GM12878 (cell line): ENCODE results near the gene FGF2. TPM values are rescaled to one million over a fixed set of nuclear protein-coding genes. Genes with fewer than 3 reads are reported as not detected.

Source experiments
- ATAC-seq: fragments of 200-7000 bp; cut with Tn5 transposase; 3 replicates; pipeline ENCODE4 v1.9.1; 2020; ENCODE audit warnings: mild to moderate bottlenecking, moderate library complexity
- BruUV-seq: library from RNA; stranded (reverse); fragments of 400-500 nt; replicated peaks from 2 replicates; lab custom pipeline; 2021; lab: Mats Ljungman, UMichigan
- CTCF ChIA-PET: fragments of 300-600 bp; sonication (Branson Sonifier 250); formaldehyde crosslinking; extraction: SDS; loops from one replicate; lab custom pipeline; 2021; ENCODE audit warnings: inconsistent platforms; lab: Yijun Ruan, JAX
- POLR2A ChIA-PET: fragments of 350-600 bp; formaldehyde crosslinking; extraction: SDS; loops from one replicate; lab custom pipeline; 2021; ENCODE audit warnings: inconsistent platforms; lab: Charles Lee
- RAD21 ChIA-PET: fragments of 300-600 bp; sonication (Branson Sonifier 250); formaldehyde crosslinking; loops from one replicate; lab custom pipeline; 2023; ENCODE audit warnings: antibody characterized with exemption; ENCODE audit not compliant: unreplicated experiment; lab: Charles Lee
- SMC1A ChIA-PET: fragments of 300-600 bp; sonication (Branson Sonifier 250); formaldehyde crosslinking; loops from one replicate; lab custom pipeline; 2023; ENCODE audit not compliant: unreplicated experiment, uncharacterized antibody; lab: Charles Lee
- DNase-seq: peaks from one replicate; pipeline ENCODE4 v3.0.0-alpha.2; 2011; ENCODE audit warnings: low read depth, low spot score
- FAIRE-seq: peaks from 3 replicates; lab custom pipeline; 2011; peaks lifted over from hg19 to GRCh38; lab: Jason Lieb, UNC
- H2AFZ ChIP-seq: 2 replicates; pipeline ENCODE4 v1.6.0; 2011; ENCODE audit warnings: low read depth, low read length, control low read depth; ENCODE audit not compliant: control insufficient read depth
- H3K27ac ChIP-seq: 2 replicates; pipeline ENCODE4 v1.5.1; 2011; ENCODE audit warnings: control low read depth; ENCODE audit not compliant: control insufficient read depth, insufficient read depth
- H3K27me3 ChIP-seq, 2 experiments: replicated peaks in 1 of 2; 2 replicates each; pipeline versions ENCODE4 v1.6.0 to v1.6.1; 2011; ENCODE audit warnings: low read length in 1 of 2; ENCODE audit not compliant: control insufficient read depth in 2 of 2, insufficient read depth in 2 of 2
- H3K36me3 ChIP-seq, 2 experiments: 2 replicates each; pipeline ENCODE4 v1.5.1; 2011; ENCODE audit warnings: low read length in 1 of 2; ENCODE audit not compliant: control insufficient read depth in 2 of 2, insufficient read depth in 2 of 2
- H3K4me1 ChIP-seq: 2 replicates; pipeline ENCODE4 v1.6.1; 2011; ENCODE audit warnings: mild to moderate bottlenecking, low read length, moderate library complexity, mixed read lengths; ENCODE audit not compliant: control insufficient read depth, insufficient read depth
- H3K4me2 ChIP-seq: 2 replicates; pipeline ENCODE4 v1.6.0; 2011; ENCODE audit warnings: control low read depth; ENCODE audit not compliant: control insufficient read depth, insufficient read depth
- H3K4me3 ChIP-seq: fragments of 200-600 bp; sonication (generic); 2 replicates; pipeline ENCODE4 v1.5.1; 2016
- H3K79me2 ChIP-seq: 2 replicates; pipeline ENCODE4 v1.6.0; 2011; ENCODE audit warnings: low read length; ENCODE audit not compliant: control insufficient read depth, insufficient read depth
- H3K9ac ChIP-seq: 2 replicates; pipeline ENCODE4 v1.8.0; 2011; ENCODE audit warnings: low read length, control low read depth, mixed read lengths; ENCODE audit not compliant: control insufficient read depth, insufficient read depth
- H3K9me3 ChIP-seq: replicated peaks from 3 replicates; pipeline ENCODE4 v1.5.1; 2011; ENCODE audit warnings: mild to moderate bottlenecking, low read length; ENCODE audit not compliant: control insufficient read depth, insufficient read depth
- H4K20me1 ChIP-seq: 2 replicates; pipeline ENCODE4 v1.6.0; 2011; ENCODE audit not compliant: control insufficient read depth, insufficient read depth
- BMI1 ChIP-seq: fragments of 450-650 bp; IDR thresholded peaks from 2 replicates; pipeline ENCODE4 v1.6.1; 2016; ENCODE audit warnings: mild to moderate bottlenecking, moderate library complexity, borderline replicate concordance
- CBX5 ChIP-seq: sonication (generic); IDR thresholded peaks from 2 replicates; pipeline ENCODE4 v1.6.1; 2016; ENCODE audit warnings: low read depth, moderate library complexity, mild to moderate bottlenecking, inconsistent platforms
- IRF4 ChIP-seq: IDR thresholded peaks from 2 replicates; pipeline ENCODE4 v1.6.1; 2011; ENCODE audit warnings: low read depth, low read length
- MYC ChIP-seq: IDR thresholded peaks from 2 replicates; pipeline ENCODE4 v1.6.1; 2011; ENCODE audit warnings: mild to moderate bottlenecking, low read length, moderate library complexity, inconsistent platforms; ENCODE audit not compliant: insufficient read depth, insufficient replicate concordance, insufficient read length, severe bottlenecking
- PML ChIP-seq: IDR thresholded peaks from 2 replicates; pipeline ENCODE4 v1.6.1; 2012; ENCODE audit warnings: low read length, inconsistent platforms
- SIX5 ChIP-seq: IDR thresholded peaks from 2 replicates; pipeline ENCODE4 v1.6.1; 2011; ENCODE audit warnings: mild to moderate bottlenecking, low read depth, low read length, moderate library complexity; ENCODE audit not compliant: severe bottlenecking
- SPI1 ChIP-seq: IDR thresholded peaks from 2 replicates; pipeline ENCODE4 v1.6.1; 2011; ENCODE audit warnings: low read depth, mild to moderate bottlenecking, low read length, moderate library complexity, borderline replicate concordance; ENCODE audit not compliant: insufficient read depth
- SREBF1 ChIP-seq: IDR thresholded peaks from 2 replicates; pipeline ENCODE4 v1.6.1; 2012; ENCODE audit warnings: mild to moderate bottlenecking, low read length
- SREBF2 ChIP-seq: IDR thresholded peaks from 2 replicates; pipeline ENCODE4 v1.6.1; 2012; ENCODE audit warnings: mild to moderate bottlenecking, low read length
- TAF1 ChIP-seq: IDR thresholded peaks from 2 replicates; pipeline ENCODE4 v1.6.1; 2011; ENCODE audit warnings: mild to moderate bottlenecking, low read depth, low read length, borderline replicate concordance
- TCF7 ChIP-seq: IDR thresholded peaks from 2 replicates; pipeline ENCODE4 v1.6.1; 2014; ENCODE audit warnings: antibody characterized with exemption, borderline replicate concordance
- ZBED1 ChIP-seq: IDR thresholded peaks from 2 replicates; pipeline ENCODE4 v1.6.1; 2016; ENCODE audit warnings: borderline replicate concordance
- ZSCAN29 ChIP-seq: fragments of 450-650 bp; IDR thresholded peaks from 2 replicates; pipeline ENCODE4 v1.6.1; 2017; ENCODE audit warnings: mild to moderate bottlenecking, moderate library complexity
- WGBS: methylation state at CpG from one replicate; pipeline ENCODE4 v1.1.6; 2016; ENCODE audit warnings: low lambda C conversion rate; ENCODE audit not compliant: insufficient replicate concordance, insufficient coverage; ENCODE audit errors: missing lambda C conversion rate; 5-methylcytosine and 5-hydroxymethylcytosine counted together
- in situ Hi-C: fragments of 300-500 bp; cut with MboI; formaldehyde crosslinking; loops from 9 replicates; pipeline ENCODE4 v1.14.3; 2018; ENCODE audit warnings: mixed read lengths
- intact Hi-C: fragments of 100-400 bp; cut with micrococcal nuclease; formaldehyde crosslinking; loops from one replicate; pipeline ENCODE4 v1.14.2; 2022; ENCODE audit not compliant: unreplicated experiment
- polyA plus RNA-seq, 11 experiments: library from polyadenylated mRNA; depleted of rRNA in 4 of 11; unstranded in 6 of 11; stranded (reverse) in 5 of 11; fragments of >200 nt; fragmentation: Nextera tagmentation in 4 of 11; fragmentation: Illumina TruSeq in 1 of 11; extraction: Ambion mirVana in 4 of 11; extraction: Trizol in 1 of 11; gene quantifications; 1 replicate in 1 of 11; 2 replicates in 10 of 11; pipeline versions ENCODE4 v1.2.1 to v1.2.3, GENCODE V29; 2011 to 2016; ENCODE audit warnings: inconsistent platforms in 2 of 11, missing spikeins in 2 of 11, low read depth in 1 of 11
- total RNA-seq, 4 experiments: library from RNA; depleted of rRNA in 3 of 4; stranded (reverse); fragments of >200 nt in 3 of 4; fragmentation: Illumina TruSeq in 1 of 4; extraction: Trizol in 1 of 4; gene quantifications; 2 replicates each; pipeline versions ENCODE4 v1.2.1 to v1.2.3, GENCODE V29; 2013 to 2021
- TF ChIP-seq, protein P1 (sequence below): IDR thresholded peaks from 2 replicates; pipeline ENCODE4 v1.6.1; 2011; ENCODE audit warnings: borderline replicate concordance, low read depth, mild to moderate bottlenecking, moderate library complexity, low read length; ENCODE audit not compliant: insufficient read depth, poor library complexity, severe bottlenecking
- TF ChIP-seq, protein P2 (sequence below): fragments of 450-650 bp; IDR thresholded peaks from 2 replicates; pipeline ENCODE4 v1.6.1; 2016; ENCODE audit warnings: mild to moderate bottlenecking, moderate library complexity, borderline replicate concordance
- TF ChIP-seq, protein P3 (sequence below): fragments of 150-350 bp; IDR thresholded peaks from 2 replicates; pipeline ENCODE4 v1.6.1; 2014; ENCODE audit warnings: mild to moderate bottlenecking, low read depth, low read length

Gene FGF2
- total and polyA plus RNA-seq, 10 of the 15 experiments (the other 5 are each of a cell fraction or from before 2014, with no cell fraction given) = 0.13 to 1.7 (median 0.25) TPM

DNA sequence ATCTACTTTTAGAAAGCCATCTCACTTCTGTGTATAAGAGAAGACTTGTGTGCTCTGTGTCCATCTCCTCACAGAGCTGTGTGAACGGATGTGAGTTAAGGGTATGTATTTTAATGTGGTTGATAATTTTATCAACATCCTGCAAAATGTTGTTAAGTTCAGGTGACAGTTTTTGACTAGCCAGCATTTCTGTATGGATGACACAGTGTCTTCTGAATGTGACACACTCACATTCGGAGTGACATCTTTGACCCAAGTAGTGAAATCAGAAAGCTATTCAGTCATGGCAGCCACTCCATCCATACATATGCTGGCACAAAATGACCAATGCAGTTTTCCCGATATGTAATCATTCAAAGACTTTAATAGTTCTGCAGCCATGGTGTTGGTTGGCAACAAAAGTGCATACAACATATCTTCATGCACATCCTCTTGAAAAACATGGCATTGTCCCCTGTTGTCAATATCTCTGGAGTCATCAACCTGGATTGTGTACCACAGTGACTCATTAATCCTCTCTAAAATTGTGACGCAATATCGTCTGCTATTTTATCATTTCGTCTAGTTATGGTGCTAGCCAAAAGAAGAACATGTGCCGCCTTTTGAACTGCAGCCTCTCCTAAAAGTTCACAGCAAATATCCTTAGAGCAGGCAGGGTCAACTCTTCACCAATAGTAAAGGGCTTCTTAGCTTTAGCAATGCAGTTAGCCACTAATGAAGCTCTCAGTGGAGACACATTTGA is 6.8 kb upstream of the FGF2 start (continued):
- TF ChIP-seq CBX5 = no peak
- TF ChIP-seq BMI1 = no peak

DNA sequence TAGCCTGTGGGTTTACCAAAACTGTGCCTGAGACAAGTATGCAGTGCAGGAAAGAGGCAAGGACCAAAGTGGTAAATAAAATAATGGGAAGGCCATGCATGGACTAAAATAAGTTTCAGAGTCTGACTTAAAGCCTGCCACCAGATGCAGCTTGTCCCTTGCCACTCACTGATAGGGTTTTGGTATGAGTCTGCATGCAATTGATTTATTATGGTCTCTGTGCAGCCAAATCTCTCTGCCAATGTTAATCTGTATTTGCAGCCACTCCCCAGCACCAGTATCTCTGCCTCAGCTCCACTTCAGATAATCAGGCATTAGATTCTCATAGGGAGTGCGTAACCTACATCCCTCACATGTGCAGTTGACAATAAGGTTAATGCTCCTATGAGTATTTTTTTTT is 5.5 kb upstream of the FGF2 start:
- ATAC-seq (no peak), DNase-seq (no peak), FAIRE-seq (no peak)
- intact Hi-C loops = loop anchor here (10.0 kb wide), 1 partner anchor 186 kb away; no protein-coding TSS in a partner anchor
- Histone ChIP-seq H3K36me3 (no peaks in the 10 kb centered on the region), H3K9me3 (no peaks in the 10 kb centered on the region), H3K27me3 (no peaks in the 10 kb centered on the region; a peak in 1 of 4 replicates), H3K9ac (no peak overlapping the region), H3K4me2 (no peak overlapping the region), H3K79me2 (no peaks in the 10 kb centered on the region), H3K4me3 (no peak overlapping the region), H3K4me1 (no peaks in the 10 kb centered on the region), H2AFZ (no peak overlapping the region), H4K20me1 (no peaks in the 10 kb centered on the region), H3K27ac (no peak overlapping the region)
- in situ Hi-C loops = no loop called here
- ChIA-PET CTCF (interaction anchor here (1.0 to 1.2 kb wide), 2 partner anchors 11 to 98 kb away, joined by 4 read pairs; no protein-coding TSS in a partner anchor), POLR2A (no interaction called here), SMC1A (interaction anchor here (0.7 kb wide), 1 partner anchor 235 kb away, joined by 3 read pairs; no protein-coding TSS in a partner anchor), RAD21 (interaction anchor here (0.5 kb wide), 1 partner anchor 30 kb away, joined by 4 read pairs; no protein-coding TSS in a partner anchor)
- no TSS peak for BruUV-seq
- WGBS = 88% methylated on average over 1 of the region's 1 CpG
- TF ChIP-seq SIX5 = no peak
- TF ChIP-seq SPI1 = no peak
- TF ChIP-seq ZSCAN29 = no peak
- TF ChIP-seq SREBF2 = no peak
- TF ChIP-seq IRF4 = no peak
- no peak for TF ChIP-seq MYC
- TF ChIP-seq, protein P1, sequence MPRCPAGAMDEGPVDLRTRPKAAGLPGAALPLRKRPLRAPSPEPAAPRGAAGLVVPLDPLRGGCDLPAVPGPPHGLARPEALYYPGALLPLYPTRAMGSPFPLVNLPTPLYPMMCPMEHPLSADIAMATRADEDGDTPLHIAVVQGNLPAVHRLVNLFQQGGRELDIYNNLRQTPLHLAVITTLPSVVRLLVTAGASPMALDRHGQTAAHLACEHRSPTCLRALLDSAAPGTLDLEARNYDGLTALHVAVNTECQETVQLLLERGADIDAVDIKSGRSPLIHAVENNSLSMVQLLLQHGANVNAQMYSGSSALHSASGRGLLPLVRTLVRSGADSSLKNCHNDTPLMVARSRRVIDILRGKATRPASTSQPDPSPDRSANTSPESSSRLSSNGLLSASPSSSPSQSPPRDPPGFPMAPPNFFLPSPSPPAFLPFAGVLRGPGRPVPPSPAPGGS = no peak
- no peak for TF ChIP-seq TAF1
- TF ChIP-seq, protein P2, sequence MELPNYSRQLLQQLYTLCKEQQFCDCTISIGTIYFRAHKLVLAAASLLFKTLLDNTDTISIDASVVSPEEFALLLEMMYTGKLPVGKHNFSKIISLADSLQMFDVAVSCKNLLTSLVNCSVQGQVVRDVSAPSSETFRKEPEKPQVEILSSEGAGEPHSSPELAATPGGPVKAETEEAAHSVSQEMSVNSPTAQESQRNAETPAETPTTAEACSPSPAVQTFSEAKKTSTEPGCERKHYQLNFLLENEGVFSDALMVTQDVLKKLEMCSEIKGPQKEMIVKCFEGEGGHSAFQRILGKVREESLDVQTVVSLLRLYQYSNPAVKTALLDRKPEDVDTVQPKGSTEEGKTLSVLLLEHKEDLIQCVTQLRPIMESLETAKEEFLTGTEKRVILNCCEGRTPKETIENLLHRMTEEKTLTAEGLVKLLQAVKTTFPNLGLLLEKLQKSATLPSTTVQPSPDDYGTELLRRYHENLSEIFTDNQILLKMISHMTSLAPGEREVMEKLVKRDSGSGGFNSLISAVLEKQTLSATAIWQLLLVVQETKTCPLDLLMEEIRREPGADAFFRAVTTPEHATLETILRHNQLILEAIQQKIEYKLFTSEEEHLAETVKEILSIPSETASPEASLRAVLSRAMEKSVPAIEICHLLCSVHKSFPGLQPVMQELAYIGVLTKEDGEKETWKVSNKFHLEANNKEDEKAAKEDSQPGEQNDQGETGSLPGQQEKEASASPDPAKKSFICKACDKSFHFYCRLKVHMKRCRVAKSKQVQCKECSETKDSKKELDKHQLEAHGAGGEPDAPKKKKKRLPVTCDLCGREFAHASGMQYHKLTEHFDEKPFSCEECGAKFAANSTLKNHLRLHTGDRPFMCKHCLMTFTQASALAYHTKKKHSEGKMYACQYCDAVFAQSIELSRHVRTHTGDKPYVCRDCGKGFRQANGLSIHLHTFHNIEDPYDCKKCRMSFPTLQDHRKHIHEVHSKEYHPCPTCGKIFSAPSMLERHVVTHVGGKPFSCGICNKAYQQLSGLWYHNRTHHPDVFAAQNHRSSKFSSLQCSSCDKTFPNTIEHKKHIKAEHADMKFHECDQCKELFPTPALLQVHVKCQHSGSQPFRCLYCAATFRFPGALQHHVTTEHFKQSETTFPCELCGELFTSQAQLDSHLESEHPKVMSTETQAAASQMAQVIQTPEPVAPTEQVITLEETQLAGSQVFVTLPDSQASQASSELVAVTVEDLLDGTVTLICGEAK = no peak
- TF ChIP-seq TCF7 = no peak
- TF ChIP-seq SREBF1 = no peak
- TF ChIP-seq, protein P3, sequence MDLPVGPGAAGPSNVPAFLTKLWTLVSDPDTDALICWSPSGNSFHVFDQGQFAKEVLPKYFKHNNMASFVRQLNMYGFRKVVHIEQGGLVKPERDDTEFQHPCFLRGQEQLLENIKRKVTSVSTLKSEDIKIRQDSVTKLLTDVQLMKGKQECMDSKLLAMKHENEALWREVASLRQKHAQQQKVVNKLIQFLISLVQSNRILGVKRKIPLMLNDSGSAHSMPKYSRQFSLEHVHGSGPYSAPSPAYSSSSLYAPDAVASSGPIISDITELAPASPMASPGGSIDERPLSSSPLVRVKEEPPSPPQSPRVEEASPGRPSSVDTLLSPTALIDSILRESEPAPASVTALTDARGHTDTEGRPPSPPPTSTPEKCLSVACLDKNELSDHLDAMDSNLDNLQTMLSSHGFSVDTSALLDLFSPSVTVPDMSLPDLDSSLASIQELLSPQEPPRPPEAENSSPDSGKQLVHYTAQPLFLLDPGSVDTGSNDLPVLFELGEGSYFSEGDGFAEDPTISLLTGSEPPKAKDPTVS = no peak
- TF ChIP-seq PML = no peak
- no peak for TF ChIP-seq ZBED1
